ENCODE data around the gene NEURL1B.

The NEURL1B gene, protein sequence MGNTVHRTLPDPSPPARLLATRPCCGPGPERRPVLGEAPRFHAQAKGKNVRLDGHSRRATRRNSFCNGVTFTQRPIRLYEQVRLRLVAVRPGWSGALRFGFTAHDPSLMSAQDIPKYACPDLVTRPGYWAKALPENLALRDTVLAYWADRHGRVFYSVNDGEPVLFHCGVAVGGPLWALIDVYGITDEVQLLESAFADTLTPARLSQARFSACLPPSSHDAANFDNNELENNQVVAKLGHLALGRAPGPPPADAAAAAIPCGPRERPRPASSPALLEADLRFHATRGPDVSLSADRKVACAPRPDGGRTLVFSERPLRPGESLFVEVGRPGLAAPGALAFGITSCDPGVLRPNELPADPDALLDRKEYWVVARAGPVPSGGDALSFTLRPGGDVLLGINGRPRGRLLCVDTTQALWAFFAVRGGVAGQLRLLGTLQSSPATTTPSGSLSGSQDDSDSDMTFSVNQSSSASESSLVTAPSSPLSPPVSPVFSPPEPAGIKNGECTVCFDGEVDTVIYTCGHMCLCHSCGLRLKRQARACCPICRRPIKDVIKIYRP
- long read RNA-seq, result 0 reads

DNA sequence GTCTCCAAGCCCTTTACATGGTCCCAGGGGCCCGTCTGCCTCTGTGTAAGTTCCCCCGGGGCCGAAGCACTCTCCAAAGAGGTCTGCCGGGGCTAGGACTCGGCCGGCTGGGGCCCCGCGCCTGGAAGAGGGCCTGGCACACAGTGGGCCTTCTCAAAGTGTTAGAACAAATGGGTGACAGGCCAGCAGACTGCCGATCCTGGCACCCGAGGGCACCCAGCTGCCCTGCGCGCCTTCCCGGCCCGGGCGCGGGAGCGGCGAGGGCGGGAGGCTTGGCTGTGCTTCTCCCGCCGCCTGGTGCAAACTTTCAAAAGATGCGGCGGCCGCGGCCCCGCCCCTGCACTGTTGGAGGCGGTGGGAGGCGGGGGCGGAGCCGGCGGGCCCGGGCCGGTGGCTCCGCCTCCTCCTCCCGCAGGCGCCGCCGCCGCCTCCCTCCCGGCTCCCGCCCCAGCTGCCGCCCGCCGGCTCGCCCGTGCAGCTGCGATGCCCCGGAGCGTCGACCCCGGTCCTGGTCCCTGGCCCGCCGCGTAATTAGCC lies at the start of gene NEURL1B:
TSS of gene NEURL1B (plus strand) at position 442 of the 537 bp plus-strand sequence. CDS start 144 bp downstream, outside the sequence.
- 0 out of 2 replicates have a peak within 1 kb of the TSS, but pooled peaks have one; percentile 3 for H3K4me3 ChIP-seq (replicated peaks; ENCODE audit: insufficient read depth, low read length)
- peaks cover 55% of the 10 kb centered on the region for H3K27me3 ChIP-seq (ENCODE audit: insufficient read depth, poor library complexity, severe bottlenecking)
- peak; percentile 10 to 17 for DNase-seq (ENCODE audit: low read depth in 1 of 2, low spot score in 1 of 2)
- H3K27ac ChIP-seq (replicated peaks), result no peak within 1 kb of the TSS
- no peak for TF ChIP-seq SPI1 (IDR thresholded peaks at IDR 0.05; ENCODE audit: borderline replicate concordance, low read depth)
- TF ChIP-seq GABPA (IDR thresholded peaks at IDR 0.05; ENCODE audit: low read depth), result no peak
- TF ChIP-seq, protein P1, sequence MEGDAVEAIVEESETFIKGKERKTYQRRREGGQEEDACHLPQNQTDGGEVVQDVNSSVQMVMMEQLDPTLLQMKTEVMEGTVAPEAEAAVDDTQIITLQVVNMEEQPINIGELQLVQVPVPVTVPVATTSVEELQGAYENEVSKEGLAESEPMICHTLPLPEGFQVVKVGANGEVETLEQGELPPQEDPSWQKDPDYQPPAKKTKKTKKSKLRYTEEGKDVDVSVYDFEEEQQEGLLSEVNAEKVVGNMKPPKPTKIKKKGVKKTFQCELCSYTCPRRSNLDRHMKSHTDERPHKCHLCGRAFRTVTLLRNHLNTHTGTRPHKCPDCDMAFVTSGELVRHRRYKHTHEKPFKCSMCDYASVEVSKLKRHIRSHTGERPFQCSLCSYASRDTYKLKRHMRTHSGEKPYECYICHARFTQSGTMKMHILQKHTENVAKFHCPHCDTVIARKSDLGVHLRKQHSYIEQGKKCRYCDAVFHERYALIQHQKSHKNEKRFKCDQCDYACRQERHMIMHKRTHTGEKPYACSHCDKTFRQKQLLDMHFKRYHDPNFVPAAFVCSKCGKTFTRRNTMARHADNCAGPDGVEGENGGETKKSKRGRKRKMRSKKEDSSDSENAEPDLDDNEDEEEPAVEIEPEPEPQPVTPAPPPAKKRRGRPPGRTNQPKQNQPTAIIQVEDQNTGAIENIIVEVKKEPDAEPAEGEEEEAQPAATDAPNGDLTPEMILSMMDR (IDR thresholded peaks at IDR 0.05; ENCODE audit: insufficient read depth, low read length), result no peak
- TF ChIP-seq, protein P2, sequence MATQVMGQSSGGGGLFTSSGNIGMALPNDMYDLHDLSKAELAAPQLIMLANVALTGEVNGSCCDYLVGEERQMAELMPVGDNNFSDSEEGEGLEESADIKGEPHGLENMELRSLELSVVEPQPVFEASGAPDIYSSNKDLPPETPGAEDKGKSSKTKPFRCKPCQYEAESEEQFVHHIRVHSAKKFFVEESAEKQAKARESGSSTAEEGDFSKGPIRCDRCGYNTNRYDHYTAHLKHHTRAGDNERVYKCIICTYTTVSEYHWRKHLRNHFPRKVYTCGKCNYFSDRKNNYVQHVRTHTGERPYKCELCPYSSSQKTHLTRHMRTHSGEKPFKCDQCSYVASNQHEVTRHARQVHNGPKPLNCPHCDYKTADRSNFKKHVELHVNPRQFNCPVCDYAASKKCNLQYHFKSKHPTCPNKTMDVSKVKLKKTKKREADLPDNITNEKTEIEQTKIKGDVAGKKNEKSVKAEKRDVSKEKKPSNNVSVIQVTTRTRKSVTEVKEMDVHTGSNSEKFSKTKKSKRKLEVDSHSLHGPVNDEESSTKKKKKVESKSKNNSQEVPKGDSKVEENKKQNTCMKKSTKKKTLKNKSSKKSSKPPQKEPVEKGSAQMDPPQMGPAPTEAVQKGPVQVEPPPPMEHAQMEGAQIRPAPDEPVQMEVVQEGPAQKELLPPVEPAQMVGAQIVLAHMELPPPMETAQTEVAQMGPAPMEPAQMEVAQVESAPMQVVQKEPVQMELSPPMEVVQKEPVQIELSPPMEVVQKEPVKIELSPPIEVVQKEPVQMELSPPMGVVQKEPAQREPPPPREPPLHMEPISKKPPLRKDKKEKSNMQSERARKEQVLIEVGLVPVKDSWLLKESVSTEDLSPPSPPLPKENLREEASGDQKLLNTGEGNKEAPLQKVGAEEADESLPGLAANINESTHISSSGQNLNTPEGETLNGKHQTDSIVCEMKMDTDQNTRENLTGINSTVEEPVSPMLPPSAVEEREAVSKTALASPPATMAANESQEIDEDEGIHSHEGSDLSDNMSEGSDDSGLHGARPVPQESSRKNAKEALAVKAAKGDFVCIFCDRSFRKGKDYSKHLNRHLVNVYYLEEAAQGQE (IDR thresholded peaks at IDR 0.05; ENCODE audit: insufficient replicate concordance, low read depth), result no peak
- no peak for TF ChIP-seq POLR2AphosphoS5 (IDR thresholded peaks at IDR 0.05; ENCODE audit: low read depth)

DNA sequence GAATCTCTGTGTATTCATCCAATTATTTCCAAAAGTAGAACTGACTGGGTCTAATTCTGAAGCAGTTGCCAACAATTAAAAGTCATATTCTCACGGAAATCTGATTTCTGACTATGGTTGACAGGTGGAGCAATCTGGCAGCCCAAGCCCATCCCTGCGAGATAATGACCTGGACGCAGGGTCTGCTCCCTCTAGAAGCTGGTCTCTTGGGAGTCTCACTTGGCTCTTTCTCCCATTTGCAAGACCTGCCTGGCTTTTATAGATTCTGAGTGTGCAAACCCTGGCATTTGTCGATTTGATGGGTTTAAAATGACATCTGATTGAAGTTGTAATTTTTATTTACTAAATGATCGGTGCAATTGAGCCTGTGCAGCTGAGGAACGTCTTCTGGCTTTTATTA lies 49.4 kb upstream of the NEURL1B start:
- Histone ChIP-seq H3K4me3 (replicated peaks; ENCODE audit: insufficient read depth, low read length) (no peak overlapping the region), H3K27me3 (ENCODE audit: insufficient read depth, poor library complexity, severe bottlenecking) (no peaks in the 10 kb centered on the region), H3K27ac (replicated peaks) (no peak overlapping the region)
- no peak for DNase-seq (ENCODE audit: low read depth in 1 of 2, low spot score in 1 of 2)
- no peak for TF ChIP-seq SPI1 (IDR thresholded peaks at IDR 0.05; ENCODE audit: borderline replicate concordance, low read depth)
- TF ChIP-seq POLR2AphosphoS5 (IDR thresholded peaks at IDR 0.05; ENCODE audit: low read depth), result no peak
- TF ChIP-seq GABPA (IDR thresholded peaks at IDR 0.05; ENCODE audit: low read depth), result no peak
- TF ChIP-seq, protein P2 (IDR thresholded peaks at IDR 0.05; ENCODE audit: insufficient replicate concordance, low read depth), result no peak
- TF ChIP-seq, protein P1 (IDR thresholded peaks at IDR 0.05; ENCODE audit: insufficient read depth, low read length), result no peak

DNA sequence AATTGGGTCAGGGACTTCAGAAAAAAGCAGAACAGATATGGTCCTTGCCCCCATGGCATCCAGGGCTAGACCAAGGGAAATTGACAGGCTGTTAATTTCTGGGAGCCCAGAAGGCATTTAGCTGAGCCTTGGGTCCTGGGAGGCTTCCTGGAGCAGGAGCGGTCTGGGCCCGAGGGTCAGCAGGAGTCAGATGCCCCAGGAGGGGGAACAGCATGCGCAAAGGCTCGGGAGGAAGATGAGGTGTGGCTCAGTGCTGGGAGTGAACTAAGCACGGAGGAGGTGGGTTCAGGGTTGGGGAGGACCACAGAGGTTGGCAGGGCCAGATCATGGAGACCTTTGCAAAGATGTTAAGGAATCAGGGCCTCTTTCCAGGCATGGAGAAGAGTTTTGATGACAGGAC lies 48.2 kb upstream of the NEURL1B start:
- DNase-seq (ENCODE audit: low read depth in 1 of 2, low spot score in 1 of 2), result no peak
- Histone ChIP-seq H3K27ac (replicated peaks) (no peak overlapping the region), H3K4me3 (replicated peaks; ENCODE audit: insufficient read depth, low read length) (no peak overlapping the region), H3K27me3 (ENCODE audit: insufficient read depth, poor library complexity, severe bottlenecking) (no peaks in the 10 kb centered on the region)
- TF ChIP-seq, protein P1 (IDR thresholded peaks at IDR 0.05; ENCODE audit: insufficient read depth, low read length), result no peak
- TF ChIP-seq GABPA (IDR thresholded peaks at IDR 0.05; ENCODE audit: low read depth) (no peak), SPI1 (IDR thresholded peaks at IDR 0.05; ENCODE audit: borderline replicate concordance, low read depth) (no peak), POLR2AphosphoS5 (IDR thresholded peaks at IDR 0.05; ENCODE audit: low read depth) (no peak)
- TF ChIP-seq, protein P2 (IDR thresholded peaks at IDR 0.05; ENCODE audit: insufficient replicate concordance, low read depth), result no peak

Measured in HL-60 (cell line).